WTC11 (cell line): ENCODE data around the gene PARD6A. TPM values are rescaled to one million over a fixed set of nuclear protein-coding genes. Genes with fewer than 3 reads are reported as not detected.

Experiments
- ATAC-seq: fragments of 200-7000 bp; cut with Tn5 transposase; 2 replicates; pipeline ENCODE4 v1.10.0; 2021; ENCODE audit warnings: mild to moderate bottlenecking, moderate library complexity
- CTCF ChIA-PET: fragments of 300-600 bp; sonication (Branson Sonifier 250); formaldehyde crosslinking; loops from one replicate; lab custom pipeline; 2021; ENCODE audit warnings: antibody characterized with exemption; lab: Charles Lee
- POLR2A ChIA-PET: fragments of 350-600 bp; sonication (Branson Sonifier 250); formaldehyde crosslinking; loops from one replicate; lab custom pipeline; 2021; ENCODE audit warnings: antibody characterized with exemption; lab: Charles Lee
- DNase-seq: peaks from one replicate; pipeline ENCODE4 v3.0.0; 2021; ENCODE audit warnings: low spot score
- H3K27ac Mint-ChIP-seq: 2 replicates; pipeline ENCODE4 v1.8.0; 2021; ENCODE audit warnings: mixed read lengths
- H3K27me3 Mint-ChIP-seq: 2 replicates; pipeline ENCODE4 v1.8.0; 2021; ENCODE audit warnings: low read depth, mild to moderate bottlenecking, moderate library complexity, mixed read lengths
- H3K36me3 Mint-ChIP-seq: 2 replicates; pipeline ENCODE4 v1.8.0; 2021; ENCODE audit warnings: mixed read lengths
- H3K4me1 Mint-ChIP-seq: 2 replicates; pipeline ENCODE4 v1.8.0; 2022; ENCODE audit warnings: mixed read lengths
- H3K4me3 Mint-ChIP-seq: 2 replicates; pipeline ENCODE4 v1.8.0; 2021; ENCODE audit warnings: mild to moderate bottlenecking, moderate library complexity, mixed read lengths
- H3K9me3 Mint-ChIP-seq: 2 replicates; pipeline ENCODE4 v1.8.0; 2021; ENCODE audit warnings: mixed read lengths
- ATF1 ChIP-seq: sonication (generic); formaldehyde crosslinking; IDR thresholded peaks from 2 replicates; pipeline ENCODE4 v1.8.1; 2023; ENCODE audit warnings: mild to moderate bottlenecking, moderate library complexity, missing genetic modification reagents
- CREM ChIP-seq: sonication (generic); formaldehyde crosslinking; IDR thresholded peaks from 2 replicates; pipeline ENCODE4 v1.8.1; 2022; ENCODE audit warnings: mild to moderate bottlenecking, missing genetic modification reagents, moderate library complexity
- ESRRA ChIP-seq: sonication (generic); formaldehyde crosslinking; IDR thresholded peaks from 2 replicates; pipeline ENCODE4 v1.8.1; 2022; ENCODE audit warnings: mild to moderate bottlenecking, missing genetic modification reagents, borderline replicate concordance
- total RNA-seq: library from RNA; stranded (reverse); gene quantifications from 3 replicates; pipeline ENCODE4 v1.2.3, GENCODE V29; 2021
- TF ChIP-seq, protein P1 (sequence below): sonication (generic); formaldehyde crosslinking; IDR thresholded peaks from 2 replicates; pipeline ENCODE4 v1.8.1; 2023; ENCODE audit warnings: mild to moderate bottlenecking, missing genetic modification reagents, moderate library complexity
- TF ChIP-seq, protein P2 (sequence below): fragments of 250-450 bp; sonication (Bioruptor Pico); IDR thresholded peaks from 2 replicates; pipeline ENCODE4 v1.9.0; 2021; ENCODE audit warnings: moderate library complexity, mild to moderate bottlenecking, inconsistent platforms, borderline replicate concordance
- TF ChIP-seq, protein P3 (sequence below): fragments of 250-450 bp; sonication (Bioruptor Pico); IDR thresholded peaks from 2 replicates; pipeline ENCODE4 v1.9.0; 2021; ENCODE audit warnings: mild to moderate bottlenecking
- TF ChIP-seq, protein P4 (sequence below): sonication (generic); formaldehyde crosslinking; IDR thresholded peaks from 2 replicates; pipeline ENCODE4 v1.8.1; 2023; ENCODE audit warnings: mild to moderate bottlenecking, moderate library complexity, missing genetic modification reagents
- TF ChIP-seq, protein P5 (sequence below): sonication (generic); formaldehyde crosslinking; IDR thresholded peaks from 2 replicates; pipeline ENCODE4 v1.8.0; 2022; ENCODE audit warnings: mild to moderate bottlenecking, missing genetic modification reagents

Gene PARD6A
- total RNA-seq, 1 experiment from 2014 or later: 17.1 TPM

DNA sequence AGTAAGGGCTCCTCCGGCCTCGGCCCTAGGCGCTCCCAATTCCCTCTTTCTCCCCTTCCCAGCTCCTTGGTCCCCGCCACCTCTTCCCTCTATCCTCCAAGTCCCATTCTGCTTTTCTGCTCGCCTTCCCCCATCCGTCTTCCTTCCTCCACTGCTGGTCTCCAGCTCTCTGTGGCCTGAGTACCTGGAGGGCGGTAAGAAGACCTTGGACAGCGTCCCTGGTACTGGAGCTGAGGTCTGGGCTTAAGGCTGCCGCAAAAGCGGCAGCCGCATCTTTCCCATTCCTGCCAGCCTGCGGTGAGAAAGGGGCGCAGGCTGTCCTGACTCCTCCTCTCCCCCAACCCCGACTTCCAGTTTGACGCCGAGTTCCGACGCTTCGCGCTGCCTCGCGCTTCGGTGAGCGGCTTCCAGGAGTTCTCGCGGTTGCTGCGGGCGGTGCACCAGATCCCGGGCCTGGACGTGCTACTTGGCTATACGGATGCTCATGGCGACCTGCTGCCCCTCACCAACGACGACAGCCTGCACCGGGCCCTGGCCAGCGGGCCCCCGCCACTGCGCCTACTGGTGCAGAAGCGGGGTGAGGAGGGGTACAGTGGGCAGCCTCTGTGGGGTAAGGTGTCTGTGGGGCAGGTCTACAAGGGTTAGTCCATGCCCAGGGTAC lies 471 bp downstream of the PARD6A start (continued):
- TF ChIP-seq, protein P1, sequence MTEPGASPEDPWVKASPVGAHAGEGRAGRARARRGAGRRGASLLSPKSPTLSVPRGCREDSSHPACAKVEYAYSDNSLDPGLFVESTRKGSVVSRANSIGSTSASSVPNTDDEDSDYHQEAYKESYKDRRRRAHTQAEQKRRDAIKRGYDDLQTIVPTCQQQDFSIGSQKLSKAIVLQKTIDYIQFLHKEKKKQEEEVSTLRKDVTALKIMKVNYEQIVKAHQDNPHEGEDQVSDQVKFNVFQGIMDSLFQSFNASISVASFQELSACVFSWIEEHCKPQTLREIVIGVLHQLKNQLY: no peak

DNA sequence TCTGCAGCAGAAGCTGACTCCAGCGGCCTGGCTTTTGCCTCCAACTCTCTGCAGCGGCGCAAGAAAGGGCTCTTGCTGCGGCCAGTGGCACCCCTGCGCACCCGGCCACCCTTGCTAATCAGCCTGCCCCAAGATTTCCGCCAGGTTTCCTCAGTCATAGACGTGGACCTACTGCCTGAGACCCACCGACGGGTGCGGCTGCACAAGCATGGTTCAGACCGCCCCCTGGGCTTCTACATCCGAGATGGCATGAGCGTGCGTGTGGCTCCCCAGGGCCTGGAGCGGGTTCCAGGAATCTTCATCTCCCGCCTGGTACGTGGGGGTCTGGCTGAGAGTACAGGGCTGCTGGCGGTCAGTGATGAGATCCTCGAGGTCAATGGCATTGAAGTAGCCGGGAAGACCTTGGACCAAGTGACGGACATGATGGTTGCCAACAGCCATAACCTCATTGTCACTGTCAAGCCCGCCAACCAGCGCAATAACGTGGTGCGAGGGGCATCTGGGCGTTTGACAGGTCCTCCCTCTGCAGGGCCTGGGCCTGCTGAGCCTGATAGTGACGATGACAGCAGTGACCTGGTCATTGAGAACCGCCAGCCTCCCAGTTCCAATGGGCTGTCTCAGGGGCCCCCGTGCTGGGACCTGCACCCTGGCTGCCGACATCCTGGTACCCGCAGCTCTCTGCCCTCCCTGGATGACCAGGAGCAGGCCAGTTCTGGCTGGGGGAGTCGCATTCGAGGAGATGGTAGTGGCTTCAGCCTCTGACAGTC lies 1.3 kb downstream of the PARD6A start:
- CTCF ChIA-PET: interaction anchor here (1.2 to 10.3 kb wide), 11 partner anchors 10 to 171 kb away, joined by 4 to 137 read pairs (median 17); partner anchors contain the start of genes CARMIL2, GFOD2, RANBP10 and TSNAXIP1
- Mint-ChIP-seq H3K4me3 (peak overlapping the region; percentile 91), H3K27ac (no peak overlapping the region)
- TF ChIP-seq ATF1: no peak
- TF ChIP-seq, all 79 proteins: peak for 0
- H3K27me3 Mint-ChIP-seq: peaks cover 4% of the 10 kb centered on the region
- POLR2A ChIA-PET: interaction anchor here (1.3 to 2.5 kb wide), 2 partner anchors 14 to 99 kb away, joined by 3 to 9 read pairs; no protein-coding TSS in a partner anchor
- no peaks in the 10 kb centered on the region for H3K36me3 Mint-ChIP-seq
- no peak for DNase-seq
- H3K9me3 Mint-ChIP-seq: no peaks in the 10 kb centered on the region
- peaks cover 23% of the 10 kb centered on the region for H3K4me1 Mint-ChIP-seq
- ATAC-seq: no peak

DNA sequence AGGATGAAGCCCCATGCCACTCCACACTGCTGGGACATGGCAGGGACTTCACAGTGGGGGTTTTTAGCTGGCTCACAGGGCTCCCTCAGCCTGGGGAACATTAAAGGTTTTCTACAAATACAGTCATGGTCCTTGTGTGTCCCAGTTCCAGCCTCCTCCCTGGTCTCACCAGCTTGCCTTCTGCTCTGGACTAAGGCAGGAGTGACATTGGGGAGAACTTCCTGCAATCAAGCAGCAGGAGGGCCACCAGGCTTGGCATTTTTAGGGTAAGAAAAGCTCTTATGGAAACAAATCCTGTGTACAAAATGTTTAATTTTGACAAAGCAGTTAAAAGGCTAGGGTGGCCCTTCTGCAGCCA lies 1.9 kb downstream of the PARD6A start:
- peaks cover 6% of the 10 kb centered on the region for H3K27me3 Mint-ChIP-seq
- peak overlapping the region; percentile 43; the same call in 1 of the 2 replicates for H3K4me3 Mint-ChIP-seq
- CTCF ChIA-PET: interaction anchor here (0.7 to 10.3 kb wide), 33 partner anchors 8 to 281 kb away, joined by 3 to 137 read pairs (median 5); partner anchors contain the start of genes ATP6V0D1, CARMIL2, CTCF and EDC4
- no peaks in the 10 kb centered on the region for H3K9me3 Mint-ChIP-seq
- no peak overlapping the region for H3K27ac Mint-ChIP-seq
- DNase-seq: no peak
- no peaks in the 10 kb centered on the region for H3K36me3 Mint-ChIP-seq
- TF ChIP-seq, protein P2, sequence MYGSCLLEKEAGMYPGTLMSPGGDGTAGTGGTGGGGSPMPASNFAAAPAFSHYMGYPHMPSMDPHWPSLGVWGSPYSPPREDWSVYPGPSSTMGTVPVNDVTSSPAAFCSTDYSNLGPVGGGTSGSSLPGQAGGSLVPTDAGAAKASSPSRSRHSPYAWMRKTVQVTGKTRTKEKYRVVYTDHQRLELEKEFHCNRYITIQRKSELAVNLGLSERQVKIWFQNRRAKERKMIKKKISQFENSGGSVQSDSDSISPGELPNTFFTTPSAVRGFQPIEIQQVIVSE: no peak
- TF ChIP-seq ATF1: 0 out of 2 replicates have a peak, but pooled peaks have one; percentile 12
- H3K4me1 Mint-ChIP-seq: peaks cover 26% of the 10 kb centered on the region
- POLR2A ChIA-PET: interaction anchor here (1.3 kb wide), 1 partner anchor 100 kb away, joined by 3 read pairs; no protein-coding TSS in a partner anchor
- no peak for ATAC-seq

DNA sequence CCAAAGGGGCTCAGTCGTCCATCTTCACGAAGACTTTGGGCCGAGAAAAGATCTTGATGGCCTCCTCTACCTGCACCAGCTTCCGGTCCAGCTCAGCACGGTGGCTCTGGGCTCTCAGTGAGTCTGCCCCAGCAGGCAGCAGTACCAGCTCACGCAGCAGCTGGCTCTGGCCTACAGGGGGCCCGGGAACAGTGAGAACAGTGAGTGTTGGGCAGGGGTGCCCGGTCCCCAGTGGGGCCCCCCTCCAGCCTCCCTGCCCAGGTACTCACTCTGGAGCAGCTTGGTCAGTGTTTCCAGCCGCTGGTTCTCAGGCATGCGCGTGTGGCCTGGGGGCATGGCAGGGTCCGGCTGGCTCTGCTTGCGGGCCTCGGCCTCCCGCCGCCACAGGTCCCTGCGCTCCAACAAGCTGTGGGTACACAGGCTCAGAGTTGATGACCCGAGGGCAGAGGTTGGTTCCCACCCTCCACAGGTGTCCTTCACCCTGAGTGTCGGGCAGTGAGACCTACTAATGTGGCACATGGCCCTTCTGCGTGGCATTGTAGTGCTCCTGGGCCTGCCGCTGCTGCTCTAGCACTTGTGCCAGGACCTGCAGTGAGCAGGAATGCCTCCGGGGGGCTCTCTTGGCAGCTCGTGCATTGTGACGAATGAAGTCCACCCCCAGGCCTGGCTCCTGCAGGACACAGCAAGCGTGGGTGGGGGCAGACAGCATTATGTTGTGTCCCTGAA lies 2.6 kb downstream of the PARD6A start:
- ATAC-seq (peak; percentile 1; the same call in 1 of the 2 replicates), DNase-seq (peak; percentile 81)
- no peaks in the 10 kb centered on the region for H3K36me3 Mint-ChIP-seq
- H3K27me3 Mint-ChIP-seq: peaks cover 6% of the 10 kb centered on the region
- H3K9me3 Mint-ChIP-seq: no peaks in the 10 kb centered on the region
- ChIA-PET POLR2A (interaction anchor here (0.7 to 1.3 kb wide), 2 partner anchors 100 to 124 kb away, joined by 3 read pairs; no protein-coding TSS in a partner anchor), CTCF (interaction anchor here (0.6 to 10.3 kb wide), 39 partner anchors 9 to 421 kb away, joined by 3 to 137 read pairs (median 4); partner anchors contain the start of genes ATP6V0D1, CARMIL2, CTCF and DDX28)
- H3K4me3 Mint-ChIP-seq: peak overlapping the region; percentile 43; the same call in 1 of the 2 replicates
- H3K27ac Mint-ChIP-seq: no peak overlapping the region
- peaks cover 26% of the 10 kb centered on the region for H3K4me1 Mint-ChIP-seq
- TF ChIP-seq ESRRA: 0 out of 2 replicates have a peak, but pooled peaks have one; percentile 25
- 0 out of 2 replicates have a peak, but pooled peaks have one; percentile 21 for TF ChIP-seq CREM (CRISPR knock-in tag)
- TF ChIP-seq, protein P3, sequence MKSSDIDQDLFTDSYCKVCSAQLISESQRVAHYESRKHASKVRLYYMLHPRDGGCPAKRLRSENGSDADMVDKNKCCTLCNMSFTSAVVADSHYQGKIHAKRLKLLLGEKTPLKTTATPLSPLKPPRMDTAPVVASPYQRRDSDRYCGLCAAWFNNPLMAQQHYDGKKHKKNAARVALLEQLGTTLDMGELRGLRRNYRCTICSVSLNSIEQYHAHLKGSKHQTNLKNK (CRISPR knock-in tag): no peak
- TF ChIP-seq, protein P4, sequence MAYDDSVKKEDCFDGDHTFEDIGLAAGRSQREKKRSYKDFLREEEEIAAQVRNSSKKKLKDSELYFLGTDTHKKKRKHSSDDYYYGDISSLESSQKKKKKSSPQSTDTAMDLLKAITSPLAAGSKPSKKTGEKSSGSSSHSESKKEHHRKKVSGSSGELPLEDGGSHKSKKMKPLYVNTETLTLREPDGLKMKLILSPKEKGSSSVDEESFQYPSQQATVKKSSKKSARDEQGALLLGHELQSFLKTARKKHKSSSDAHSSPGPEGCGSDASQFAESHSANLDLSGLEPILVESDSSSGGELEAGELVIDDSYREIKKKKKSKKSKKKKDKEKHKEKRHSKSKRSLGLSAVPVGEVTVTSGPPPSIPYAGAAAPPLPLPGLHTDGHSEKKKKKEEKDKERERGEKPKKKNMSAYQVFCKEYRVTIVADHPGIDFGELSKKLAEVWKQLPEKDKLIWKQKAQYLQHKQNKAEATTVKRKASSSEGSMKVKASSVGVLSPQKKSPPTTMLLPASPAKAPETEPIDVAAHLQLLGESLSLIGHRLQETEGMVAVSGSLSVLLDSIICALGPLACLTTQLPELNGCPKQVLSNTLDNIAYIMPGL (CRISPR knock-in tag): 0 out of 2 replicates have a peak, but pooled peaks have one; percentile 4
- TF ChIP-seq, protein P5, sequence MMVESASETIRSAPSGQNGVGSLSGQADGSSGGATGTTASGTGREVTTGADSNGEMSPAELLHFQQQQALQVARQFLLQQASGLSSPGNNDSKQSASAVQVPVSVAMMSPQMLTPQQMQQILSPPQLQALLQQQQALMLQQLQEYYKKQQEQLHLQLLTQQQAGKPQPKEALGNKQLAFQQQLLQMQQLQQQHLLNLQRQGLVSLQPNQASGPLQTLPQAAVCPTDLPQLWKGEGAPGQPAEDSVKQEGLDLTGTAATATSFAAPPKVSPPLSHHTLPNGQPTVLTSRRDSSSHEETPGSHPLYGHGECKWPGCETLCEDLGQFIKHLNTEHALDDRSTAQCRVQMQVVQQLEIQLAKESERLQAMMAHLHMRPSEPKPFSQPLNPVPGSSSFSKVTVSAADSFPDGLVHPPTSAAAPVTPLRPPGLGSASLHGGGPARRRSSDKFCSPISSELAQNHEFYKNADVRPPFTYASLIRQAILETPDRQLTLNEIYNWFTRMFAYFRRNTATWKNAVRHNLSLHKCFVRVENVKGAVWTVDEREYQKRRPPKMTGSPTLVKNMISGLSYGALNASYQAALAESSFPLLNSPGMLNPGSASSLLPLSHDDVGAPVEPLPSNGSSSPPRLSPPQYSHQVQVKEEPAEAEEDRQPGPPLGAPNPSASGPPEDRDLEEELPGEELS (CRISPR knock-in tag): no peak
